Mesenchymal stem cell (in vitro differentiated cells and primary cell): ENCODE data around the gene ISY1.

ENCODE experiments used
- DNase-seq: peaks from one replicate; pipeline ENCODE4 v3.0.0-alpha.2; 2013
- H2AFZ ChIP-seq: one replicate; pipeline ENCODE4 v1.6.1; 2013; ENCODE audit warnings: low read depth, mild to moderate bottlenecking, control low read depth, inconsistent platforms, low read length, moderate library complexity
- H2AK5ac ChIP-seq: 2 replicates; pipeline ENCODE4 v1.6.1; 2013; ENCODE audit warnings: low read length, moderate library complexity, mild to moderate bottlenecking, inconsistent platforms; ENCODE audit not compliant: severe bottlenecking
- H2BK120ac ChIP-seq: one replicate; pipeline ENCODE4 v1.6.1; 2013; ENCODE audit warnings: low read depth, mild to moderate bottlenecking, inconsistent platforms, low read length, moderate library complexity
- H2BK12ac ChIP-seq, 2 experiments: one replicate each; pipeline ENCODE4 v1.6.1; 2013; ENCODE audit warnings: inconsistent platforms in 2 of 2, low read length in 2 of 2, mild to moderate bottlenecking in 2 of 2, moderate library complexity in 2 of 2, control low read depth in 1 of 2
- H2BK15ac ChIP-seq: one replicate; pipeline ENCODE4 v1.6.1; 2013; ENCODE audit warnings: mild to moderate bottlenecking, low read depth, inconsistent platforms; ENCODE audit not compliant: poor library complexity, severe bottlenecking
- H2BK5ac ChIP-seq: 2 replicates; pipeline ENCODE4 v1.6.1; 2013; ENCODE audit warnings: low read depth, mild to moderate bottlenecking, low read length, control low read depth, inconsistent platforms; ENCODE audit not compliant: poor library complexity, severe bottlenecking
- H3K14ac ChIP-seq, 2 experiments: one replicate each; pipeline ENCODE4 v1.6.1; 2013; ENCODE audit warnings: inconsistent platforms in 2 of 2, low read length in 2 of 2, control low read depth in 1 of 2, mild to moderate bottlenecking in 1 of 2, moderate library complexity in 1 of 2
- H3K18ac ChIP-seq, 2 experiments: one replicate each; pipeline ENCODE4 v1.6.1; 2013; ENCODE audit warnings: inconsistent platforms in 2 of 2, low read length in 2 of 2, control low read depth in 1 of 2, low read depth in 1 of 2, mild to moderate bottlenecking in 1 of 2
- H3K23ac ChIP-seq, 2 experiments: one replicate each; pipeline ENCODE4 v1.6.1; 2013; ENCODE audit warnings: inconsistent platforms in 2 of 2, low read length in 2 of 2, mild to moderate bottlenecking in 2 of 2, moderate library complexity in 2 of 2, control low read depth in 1 of 2
- H3K27ac ChIP-seq: 2 replicates; pipeline ENCODE4 v1.5.1; 2013; ENCODE audit warnings: mild to moderate bottlenecking, moderate library complexity, low read length, control low read depth, inconsistent platforms; ENCODE audit not compliant: poor library complexity, severe bottlenecking
- H3K27me3 ChIP-seq, 2 experiments: 2 replicates each; pipeline versions ENCODE4 v1.6.1 to v1.7.0; 2013; ENCODE audit warnings: low read length in 2 of 2, mild to moderate bottlenecking in 2 of 2, moderate library complexity in 2 of 2, control low read depth in 1 of 2, inconsistent platforms in 1 of 2; ENCODE audit not compliant: control insufficient read depth in 1 of 2, insufficient read depth in 1 of 2
- H3K36me3 ChIP-seq, 2 experiments: 2 replicates each; pipeline versions ENCODE4 v1.6.1 to v1.7.0; 2013; ENCODE audit warnings: low read length in 2 of 2, control low read depth in 1 of 2, inconsistent platforms in 1 of 2, low read depth in 1 of 2, mild to moderate bottlenecking in 1 of 2; ENCODE audit not compliant: insufficient read depth in 2 of 2, control insufficient read depth in 1 of 2
- H3K4ac ChIP-seq, 2 experiments: one replicate each; pipeline ENCODE4 v1.6.1; 2013; ENCODE audit warnings: inconsistent platforms in 2 of 2, low read length in 2 of 2, mild to moderate bottlenecking in 2 of 2, moderate library complexity in 2 of 2, control low read depth in 1 of 2, low read depth in 1 of 2
- H3K4me1 ChIP-seq: 2 replicates; pipeline ENCODE4 v1.6.1; 2013; ENCODE audit warnings: low read depth, low read length, control low read depth; ENCODE audit not compliant: control insufficient read depth, insufficient read depth
- H3K4me2 ChIP-seq: 2 replicates; pipeline ENCODE4 v1.6.1; 2013; ENCODE audit warnings: low read length, mild to moderate bottlenecking, inconsistent platforms; ENCODE audit not compliant: poor library complexity, severe bottlenecking
- H3K4me3 ChIP-seq, 2 experiments: 2 replicates each; pipeline versions ENCODE4 v1.5.1 to v1.7.0; 2013; ENCODE audit warnings: low read length in 2 of 2, mild to moderate bottlenecking in 2 of 2, control low read depth in 1 of 2, low read depth in 1 of 2; ENCODE audit not compliant: insufficient read depth in 1 of 2
- H3K79me1 ChIP-seq: replicated peaks from 2 replicates; pipeline ENCODE4 v1.6.1; 2013; ENCODE audit warnings: mild to moderate bottlenecking, control low read depth, low read length, inconsistent platforms; ENCODE audit not compliant: poor library complexity, severe bottlenecking
- H3K9ac ChIP-seq: 2 replicates; pipeline ENCODE4 v1.7.0; 2013; ENCODE audit warnings: mild to moderate bottlenecking, low read length, moderate library complexity
- H3K9me3 ChIP-seq: 2 replicates; pipeline ENCODE4 v1.7.0; 2013; ENCODE audit warnings: mild to moderate bottlenecking, low read length; ENCODE audit not compliant: control insufficient read depth
- H4K8ac ChIP-seq: one replicate; pipeline ENCODE4 v1.6.1; 2013; ENCODE audit warnings: inconsistent platforms, mild to moderate bottlenecking, low read length, moderate library complexity
- H4K91ac ChIP-seq: one replicate; pipeline ENCODE4 v1.6.1; 2013; ENCODE audit warnings: mild to moderate bottlenecking, low read length, inconsistent platforms
- WGBS: methylation state at CpG from one replicate; pipeline ENCODE4 v1.1.7; 2013; ENCODE audit warnings: mixed read lengths; 5-methylcytosine and 5-hydroxymethylcytosine counted together

Gene ISY1

DNA sequence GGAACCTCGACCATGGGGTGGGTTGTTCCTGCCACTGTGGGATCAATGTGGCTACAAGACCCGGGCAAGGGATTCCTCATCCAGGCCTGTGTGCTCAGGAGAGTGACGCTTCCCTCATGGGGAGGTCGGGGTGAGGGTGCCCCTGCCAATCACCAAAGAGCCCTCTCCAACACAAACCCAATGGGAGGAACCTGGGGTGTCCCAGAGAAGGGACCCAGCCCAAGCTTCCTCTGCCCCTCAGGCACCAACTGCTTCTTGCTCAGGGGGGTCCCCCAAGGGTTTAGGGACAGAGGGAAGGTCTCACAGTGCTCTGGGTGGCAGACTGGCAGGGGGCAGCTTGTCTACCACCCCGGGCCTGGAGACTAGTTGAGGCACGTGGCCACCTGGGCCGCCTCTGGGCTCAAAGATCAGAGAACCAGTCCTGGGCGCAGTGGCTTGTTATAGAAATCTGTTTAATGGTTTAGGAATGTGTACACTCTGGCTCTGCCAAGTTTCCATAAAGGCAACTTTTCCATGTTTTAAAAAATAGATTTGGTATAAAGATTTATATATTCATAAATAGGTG lies 73.6 kb downstream of the ISY1 start:
- Histone ChIP-seq H2AFZ (no peak overlapping the region), H3K36me3 (peaks cover 10 to 22% of the 10 kb centered on the region in 2 experiments), H3K79me1 (peaks cover 5% of the 10 kb centered on the region), H3K4me2 (no peak overlapping the region), H3K4ac (no peak overlapping the region), H3K27ac (no peak overlapping the region), H3K18ac (no peak overlapping the region), H3K27me3 (no peaks in the 10 kb centered on the region), H2AK5ac (no peak overlapping the region), H3K9me3 (no peaks in the 10 kb centered on the region), H2BK5ac (no peak overlapping the region), H2BK12ac (no peak overlapping the region), H2BK15ac (no peak overlapping the region), H2BK120ac (no peak overlapping the region), H4K91ac (no peak overlapping the region), H3K9ac (peak overlapping the region; percentile 70), H3K23ac (no peak overlapping the region), H3K14ac (no peak overlapping the region), H3K4me3 (no peak overlapping the region), H3K4me1 (peaks cover 1% of the 10 kb centered on the region), H4K8ac (no peak overlapping the region)
- whole genome bisulfite sequencing, result 96% methylated on average over 7 of the region's 8 CpGs
- DNase-seq, result no peak

DNA sequence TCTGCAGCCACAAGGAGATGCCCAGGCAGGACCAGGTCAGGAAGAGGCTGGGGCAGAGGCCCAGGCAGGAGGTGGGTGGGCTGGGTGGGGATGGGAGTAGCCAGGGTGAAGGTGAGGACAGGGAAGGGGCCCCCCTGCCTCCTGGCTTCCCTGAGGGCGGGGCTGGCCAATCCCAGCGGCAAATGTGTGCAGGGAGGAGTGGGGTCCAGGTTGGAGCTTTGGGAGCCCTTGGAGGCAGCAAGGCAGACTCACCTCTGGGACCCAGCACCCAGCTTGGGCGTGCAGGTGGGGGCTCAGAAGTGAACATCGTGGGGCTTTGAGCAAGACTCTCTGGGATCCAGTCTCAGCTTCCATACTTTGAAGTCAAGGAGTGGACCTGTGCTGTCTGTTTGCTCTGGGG lies 75.0 kb downstream of the ISY1 start:
- H3K18ac ChIP-seq, result no peak overlapping the region
- no peak overlapping the region for H2BK120ac ChIP-seq
- DNase-seq, result no peak
- no peak overlapping the region for H3K9ac ChIP-seq
- no peak overlapping the region for H2BK15ac ChIP-seq
- no peak overlapping the region for H3K4ac ChIP-seq
- no peaks in the 10 kb centered on the region for H3K27me3 ChIP-seq
- H2AK5ac ChIP-seq, result no peak overlapping the region
- H3K4me2 ChIP-seq, result no peak overlapping the region
- peaks cover 1% of the 10 kb centered on the region for H3K4me1 ChIP-seq
- H2BK5ac ChIP-seq, result no peak overlapping the region
- H4K91ac ChIP-seq, result no peak overlapping the region
- peaks cover 0 to 12% of the 10 kb centered on the region in 2 experiments for H3K36me3 ChIP-seq
- no peak overlapping the region for H3K27ac ChIP-seq
- H3K79me1 ChIP-seq, result no peaks in the 10 kb centered on the region
- H3K9me3 ChIP-seq, result no peaks in the 10 kb centered on the region
- H2AFZ ChIP-seq, result no peak overlapping the region
- no peak overlapping the region for H3K23ac ChIP-seq
- H2BK12ac ChIP-seq, result no peak overlapping the region
- no peak overlapping the region for H3K4me3 ChIP-seq
- H3K14ac ChIP-seq, result no peak overlapping the region
- no peak overlapping the region for H4K8ac ChIP-seq
- WGBS, result 87% methylated on average over 4 of the region's 4 CpGs

DNA sequence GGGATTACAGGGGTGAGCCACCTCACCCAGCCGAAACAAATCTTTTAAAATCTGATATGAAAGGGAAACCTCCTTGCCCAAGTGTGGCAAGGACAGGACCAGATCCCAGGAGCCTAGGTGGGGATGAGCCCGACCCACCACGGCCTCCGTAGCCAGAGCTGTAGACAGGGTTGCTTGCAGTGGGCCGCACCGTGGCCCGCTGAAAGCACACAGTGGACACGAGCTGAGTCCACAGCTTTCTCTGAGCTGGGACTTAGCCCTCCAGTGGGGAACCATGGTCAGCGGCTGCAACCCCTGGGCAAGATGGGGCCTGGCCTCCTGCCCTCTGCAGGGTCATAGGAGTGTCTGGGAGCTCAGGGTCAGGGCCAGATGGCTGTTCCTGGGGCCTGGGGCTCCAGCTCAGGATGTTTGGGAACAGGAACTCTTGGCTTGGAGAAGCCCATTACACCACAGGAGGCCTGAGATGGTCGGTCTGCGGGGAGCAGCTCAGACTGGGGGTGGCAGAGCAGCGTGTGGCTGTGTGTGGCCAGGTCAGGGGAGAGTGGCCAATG lies 75.6 kb downstream of the ISY1 start:
- Histone ChIP-seq H3K27me3 (no peaks in the 10 kb centered on the region), H3K23ac (no peak overlapping the region), H3K14ac (no peak overlapping the region), H3K18ac (peak overlapping the region in 1 of 2 experiments; percentile 11), H4K8ac (no peak overlapping the region), H2BK15ac (no peak overlapping the region), H3K27ac (no peak overlapping the region), H3K9ac (no peak overlapping the region), H3K9me3 (no peaks in the 10 kb centered on the region), H2BK120ac (no peak overlapping the region), H3K79me1 (no peaks in the 10 kb centered on the region), H2AK5ac (no peak overlapping the region), H2AFZ (no peak overlapping the region), H3K4me2 (no peak overlapping the region), H3K4ac (no peak overlapping the region), H3K4me3 (no peak overlapping the region), H3K36me3 (peaks cover 0 to 12% of the 10 kb centered on the region in 2 experiments), H3K4me1 (peaks cover 1% of the 10 kb centered on the region), H4K91ac (no peak overlapping the region), H2BK5ac (no peak overlapping the region), H2BK12ac (no peak overlapping the region)
- no peak for DNase-seq
- 94% methylated on average over 12 of the region's 12 CpGs for WGBS

DNA sequence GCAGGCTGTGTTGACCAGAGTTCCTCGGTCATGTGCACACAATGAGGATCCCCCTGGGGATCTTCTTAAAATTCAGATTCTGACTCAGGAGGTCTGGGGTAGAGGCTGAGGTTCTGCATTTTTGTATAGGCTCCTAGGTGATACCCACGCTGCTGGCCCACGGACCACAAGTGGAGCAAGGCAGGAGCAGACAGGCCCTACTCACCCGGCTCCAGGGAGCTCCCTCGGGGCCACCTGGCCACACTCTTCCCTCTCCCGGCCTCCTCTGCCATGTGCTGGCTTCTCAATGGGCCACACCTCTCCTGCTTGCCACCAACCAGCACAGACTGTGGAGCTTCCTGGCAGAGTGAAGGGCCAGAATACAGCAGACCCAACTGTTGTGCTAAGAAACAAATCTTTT lies 76.4 kb downstream of the ISY1 start:
- no peak overlapping the region for H3K27ac ChIP-seq
- H3K4ac ChIP-seq, result no peak overlapping the region
- H3K4me3 ChIP-seq, result no peak overlapping the region
- no peak overlapping the region for H2BK120ac ChIP-seq
- H4K91ac ChIP-seq, result no peak overlapping the region
- DNase-seq, result no peak
- no peaks in the 10 kb centered on the region for H3K9me3 ChIP-seq
- no peaks in the 10 kb centered on the region for H3K27me3 ChIP-seq
- H3K18ac ChIP-seq, result no peak overlapping the region
- no peak overlapping the region for H3K23ac ChIP-seq
- no peak overlapping the region for H2AFZ ChIP-seq
- no peak overlapping the region for H2BK15ac ChIP-seq
- H4K8ac ChIP-seq, result no peak overlapping the region
- peaks cover 1% of the 10 kb centered on the region for H3K4me1 ChIP-seq
- H2AK5ac ChIP-seq, result no peak overlapping the region
- H2BK12ac ChIP-seq, result no peak overlapping the region
- no peaks in the 10 kb centered on the region for H3K79me1 ChIP-seq
- H2BK5ac ChIP-seq, result no peak overlapping the region
- no peak overlapping the region for H3K14ac ChIP-seq
- no peak overlapping the region for H3K4me2 ChIP-seq
- no peak overlapping the region for H3K9ac ChIP-seq
- peaks cover 0 to 12% of the 10 kb centered on the region in 2 experiments for H3K36me3 ChIP-seq
- WGBS, result 87% methylated on average over 6 of the region's 6 CpGs
